ENCODE results near the gene CPLX4. TPM values are rescaled to one million over a fixed set of nuclear protein-coding genes. Genes with fewer than 3 reads are reported as not detected.

The CPLX4 gene
- total RNA-seq, 1 donor from 2014 or later: not detected

DNA sequence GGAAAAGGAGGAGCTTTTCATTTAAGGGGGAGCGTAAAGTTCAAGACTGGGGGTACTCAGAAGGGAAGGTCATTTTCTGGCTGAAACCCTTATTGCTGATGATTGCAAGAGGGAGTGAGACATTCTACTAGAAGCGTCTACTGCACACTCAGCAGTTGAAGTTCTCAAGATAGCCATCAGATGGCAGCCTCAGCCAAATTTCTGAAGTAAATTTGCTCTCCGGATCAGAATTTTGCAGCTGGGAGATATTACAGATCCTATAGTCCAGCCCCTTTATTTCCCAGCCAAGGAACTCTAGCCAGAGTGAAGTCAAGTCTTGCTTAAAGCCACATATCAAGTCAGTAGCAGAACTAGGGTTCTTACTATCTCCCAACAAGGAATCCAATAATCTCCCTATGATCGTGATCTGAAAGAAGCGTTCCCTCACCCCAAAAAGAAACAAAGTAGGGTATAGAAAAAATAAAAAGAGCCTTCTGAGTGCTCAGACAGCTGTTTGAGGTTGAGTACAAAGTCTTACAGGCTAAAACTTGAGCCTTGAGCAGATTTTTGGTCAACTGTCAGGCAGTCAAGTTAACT, 69.2 kb downstream of the CPLX4 start:
- H3K27ac Mint-ChIP-seq: no peak overlapping the region
- H3K9me3 Mint-ChIP-seq (ENCODE audit: low read depth): no peaks in the 10 kb centered on the region
- peaks cover 72% of the 10 kb centered on the region for H3K27me3 Mint-ChIP-seq
- H3K4me3 Mint-ChIP-seq (ENCODE audit: low read depth): no peak overlapping the region
- H3K36me3 Mint-ChIP-seq (ENCODE audit: insufficient read depth): no peaks in the 10 kb centered on the region
- peak; percentile 75 for TF ChIP-seq CTCF (IDR thresholded peaks at IDR 0.05; ENCODE audit: unreplicated experiment)
- H3K4me1 Mint-ChIP-seq (ENCODE audit: low read depth): no peaks in the 10 kb centered on the region
- no peak for DNase-seq (ENCODE audit: low spot score, unreplicated experiment)

DNA sequence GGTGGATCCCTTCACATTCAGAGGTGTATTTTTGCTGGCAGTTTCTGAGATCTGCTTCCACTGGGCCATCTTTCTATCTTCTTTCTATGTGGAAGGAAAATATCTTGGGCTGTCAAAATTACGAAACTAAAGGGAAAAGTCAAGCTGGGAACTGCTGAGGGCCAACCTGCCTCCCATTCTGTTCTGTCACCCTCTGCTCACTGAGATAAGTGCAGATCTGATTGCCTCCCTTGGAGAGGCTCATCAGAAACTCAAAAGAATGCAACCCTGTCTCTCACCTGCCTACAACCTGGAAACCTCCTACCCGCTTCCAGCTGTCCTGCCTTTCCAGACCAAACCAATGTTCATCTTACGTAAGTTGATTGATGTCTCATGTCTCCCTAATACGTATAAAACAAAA, 71.7 kb downstream of the CPLX4 start:
- TF ChIP-seq CTCF (IDR thresholded peaks at IDR 0.05; ENCODE audit: unreplicated experiment): no peak
- no peak overlapping the region for H3K27ac Mint-ChIP-seq
- H3K4me3 Mint-ChIP-seq (ENCODE audit: low read depth): no peak overlapping the region
- H3K27me3 Mint-ChIP-seq: peaks cover 60% of the 10 kb centered on the region
- H3K4me1 Mint-ChIP-seq (ENCODE audit: low read depth): no peaks in the 10 kb centered on the region
- H3K36me3 Mint-ChIP-seq (ENCODE audit: insufficient read depth): no peaks in the 10 kb centered on the region
- no peak for DNase-seq (ENCODE audit: low spot score, unreplicated experiment)
- no peaks in the 10 kb centered on the region for H3K9me3 Mint-ChIP-seq (ENCODE audit: low read depth)

Other genes starting within 250 kb of the CPLX4 start
- 86.1 and 91.9 TPM in 2 replicates for gene SEC11C, start 178.8 kb downstream of the CPLX4 start, total RNA-seq
- not detected in 2 replicates for gene GRP, start 98.5 kb downstream of the CPLX4 start, total RNA-seq
- not detected in 2 replicates for gene RAX, start 45.2 kb downstream of the CPLX4 start, total RNA-seq
- 78.2 and 79.2 TPM in 2 replicates for gene LMAN1, start 40.6 kb upstream of the CPLX4 start, total RNA-seq

All from progenitor cell of endocrine pancreas (in vitro differentiated cells).